Osteoblast (primary cell): ENCODE data around the gene ZMAT5. TPM values are rescaled to one million over a fixed set of nuclear protein-coding genes. Genes with fewer than 3 reads are reported as not detected.
A peak's percentile ranks its signal among the peaks of the same experiment; 100 is the strongest.

Source experiments
- DNase-seq: peaks from one replicate; pipeline ENCODE4 v3.0.0; 2011; ENCODE audit warnings: low spot score, mixed read lengths; ENCODE audit not compliant: insufficient read length; ENCODE audit errors: missing footprints
- H2AFZ ChIP-seq: 2 replicates; pipeline ENCODE4 v1.6.0; 2011; ENCODE audit warnings: mild to moderate bottlenecking, low read length
- H3K27ac ChIP-seq: 2 replicates; pipeline ENCODE4 v1.5.1; 2011; ENCODE audit warnings: mild to moderate bottlenecking, low read depth, low read length, moderate library complexity
- H3K27me3 ChIP-seq: 2 replicates; pipeline ENCODE4 v1.6.0; 2012; ENCODE audit warnings: mild to moderate bottlenecking, control low read depth, inconsistent platforms, low read length, moderate library complexity; ENCODE audit not compliant: insufficient read depth
- H3K36me3 ChIP-seq: 2 replicates; pipeline ENCODE4 v1.5.1; 2011; ENCODE audit warnings: mild to moderate bottlenecking, low read length, control low read depth, moderate library complexity; ENCODE audit not compliant: insufficient read depth
- H3K4me1 ChIP-seq: 2 replicates; pipeline ENCODE4 v1.5.1; 2011; ENCODE audit warnings: mild to moderate bottlenecking, low read length, control low read depth, moderate library complexity; ENCODE audit not compliant: insufficient read depth
- H3K4me2 ChIP-seq: 2 replicates; pipeline ENCODE4 v1.6.0; 2011; ENCODE audit warnings: mild to moderate bottlenecking, low read length; ENCODE audit not compliant: insufficient read depth
- H3K4me3 ChIP-seq: fragments of 200-600 bp; sonication (generic); 3 replicates; pipeline ENCODE4 v1.5.1; 2012; ENCODE audit warnings: mild to moderate bottlenecking, low read length, inconsistent platforms; ENCODE audit not compliant: insufficient read depth
- H3K79me2 ChIP-seq: 2 replicates; pipeline ENCODE4 v1.6.0; 2012; ENCODE audit warnings: mild to moderate bottlenecking, low read length, control low read depth, inconsistent platforms; ENCODE audit not compliant: insufficient read depth
- H3K9me3 ChIP-seq: 2 replicates; pipeline ENCODE4 v1.5.1; 2011; ENCODE audit warnings: low read depth, low read length, control low read depth
- H4K20me1 ChIP-seq: 2 replicates; pipeline ENCODE4 v1.6.0; 2012; ENCODE audit warnings: mild to moderate bottlenecking, low read length, control low read depth; ENCODE audit not compliant: insufficient read depth
- total RNA-seq: library from RNA; depleted of rRNA; stranded (reverse); fragments of >200 nt; gene quantifications from 2 replicates; pipeline ENCODE4 v1.2.3, GENCODE V29; 2012
- TF ChIP-seq, protein P1 (sequence below): IDR thresholded peaks from 2 replicates; pipeline ENCODE4 v1.5.1; 2011; ENCODE audit warnings: mild to moderate bottlenecking, low read depth, low read length, moderate library complexity; ENCODE audit errors: extremely low read depth

ZMAT5 gene
- total RNA-seq, 1 donor, result 15.6 TPM

DNA sequence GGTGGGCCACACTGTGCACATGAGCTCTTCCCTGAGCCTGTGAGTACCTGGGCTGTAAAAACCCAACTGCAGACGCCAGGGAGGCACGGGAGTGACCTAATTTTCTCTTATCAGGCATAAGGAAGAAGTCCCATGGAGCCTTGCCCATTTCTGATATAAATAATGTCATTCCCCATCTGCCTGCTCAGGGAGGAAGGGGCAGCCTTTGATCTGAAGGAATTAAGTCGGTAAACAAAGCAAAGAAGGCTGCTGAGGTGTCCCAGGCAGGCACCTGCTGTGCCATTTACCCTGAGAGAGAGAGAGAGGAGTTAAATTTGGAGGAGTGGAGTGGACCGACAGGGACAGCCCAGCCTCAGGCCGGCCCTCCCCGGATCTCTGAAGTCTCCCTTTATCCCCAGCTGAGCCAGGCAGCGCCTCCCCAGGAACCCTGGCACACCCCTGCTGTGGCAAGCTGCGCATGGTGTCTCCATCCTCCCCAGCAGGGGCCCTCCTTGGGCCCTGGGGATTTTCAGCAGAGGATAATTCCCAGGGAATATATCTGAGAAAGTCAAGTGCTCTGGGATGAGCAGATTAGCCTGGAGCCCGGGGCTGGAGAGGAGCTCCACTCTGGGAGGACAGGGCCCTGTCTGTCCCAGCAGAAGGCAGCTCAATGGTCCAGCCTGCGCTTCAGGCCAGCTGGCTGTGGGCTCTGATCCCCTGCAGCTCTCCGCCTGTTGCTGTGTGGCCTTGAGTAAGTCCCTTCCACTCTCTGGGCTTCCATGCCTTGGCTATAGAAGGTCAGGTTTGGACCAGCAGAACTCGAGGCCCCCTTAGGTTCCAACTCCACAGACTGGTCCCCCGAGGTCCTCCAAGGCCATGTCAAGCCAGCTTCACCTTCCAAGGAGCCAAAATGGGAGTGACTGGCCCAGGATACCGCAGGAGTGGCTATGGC, 64.5 kb downstream of the ZMAT5 start:
- peaks cover 13% of the 10 kb centered on the region for H3K27me3 ChIP-seq
- H2AFZ ChIP-seq, result no peak overlapping the region
- TF ChIP-seq, protein P1, sequence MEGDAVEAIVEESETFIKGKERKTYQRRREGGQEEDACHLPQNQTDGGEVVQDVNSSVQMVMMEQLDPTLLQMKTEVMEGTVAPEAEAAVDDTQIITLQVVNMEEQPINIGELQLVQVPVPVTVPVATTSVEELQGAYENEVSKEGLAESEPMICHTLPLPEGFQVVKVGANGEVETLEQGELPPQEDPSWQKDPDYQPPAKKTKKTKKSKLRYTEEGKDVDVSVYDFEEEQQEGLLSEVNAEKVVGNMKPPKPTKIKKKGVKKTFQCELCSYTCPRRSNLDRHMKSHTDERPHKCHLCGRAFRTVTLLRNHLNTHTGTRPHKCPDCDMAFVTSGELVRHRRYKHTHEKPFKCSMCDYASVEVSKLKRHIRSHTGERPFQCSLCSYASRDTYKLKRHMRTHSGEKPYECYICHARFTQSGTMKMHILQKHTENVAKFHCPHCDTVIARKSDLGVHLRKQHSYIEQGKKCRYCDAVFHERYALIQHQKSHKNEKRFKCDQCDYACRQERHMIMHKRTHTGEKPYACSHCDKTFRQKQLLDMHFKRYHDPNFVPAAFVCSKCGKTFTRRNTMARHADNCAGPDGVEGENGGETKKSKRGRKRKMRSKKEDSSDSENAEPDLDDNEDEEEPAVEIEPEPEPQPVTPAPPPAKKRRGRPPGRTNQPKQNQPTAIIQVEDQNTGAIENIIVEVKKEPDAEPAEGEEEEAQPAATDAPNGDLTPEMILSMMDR, result no peak

DNA sequence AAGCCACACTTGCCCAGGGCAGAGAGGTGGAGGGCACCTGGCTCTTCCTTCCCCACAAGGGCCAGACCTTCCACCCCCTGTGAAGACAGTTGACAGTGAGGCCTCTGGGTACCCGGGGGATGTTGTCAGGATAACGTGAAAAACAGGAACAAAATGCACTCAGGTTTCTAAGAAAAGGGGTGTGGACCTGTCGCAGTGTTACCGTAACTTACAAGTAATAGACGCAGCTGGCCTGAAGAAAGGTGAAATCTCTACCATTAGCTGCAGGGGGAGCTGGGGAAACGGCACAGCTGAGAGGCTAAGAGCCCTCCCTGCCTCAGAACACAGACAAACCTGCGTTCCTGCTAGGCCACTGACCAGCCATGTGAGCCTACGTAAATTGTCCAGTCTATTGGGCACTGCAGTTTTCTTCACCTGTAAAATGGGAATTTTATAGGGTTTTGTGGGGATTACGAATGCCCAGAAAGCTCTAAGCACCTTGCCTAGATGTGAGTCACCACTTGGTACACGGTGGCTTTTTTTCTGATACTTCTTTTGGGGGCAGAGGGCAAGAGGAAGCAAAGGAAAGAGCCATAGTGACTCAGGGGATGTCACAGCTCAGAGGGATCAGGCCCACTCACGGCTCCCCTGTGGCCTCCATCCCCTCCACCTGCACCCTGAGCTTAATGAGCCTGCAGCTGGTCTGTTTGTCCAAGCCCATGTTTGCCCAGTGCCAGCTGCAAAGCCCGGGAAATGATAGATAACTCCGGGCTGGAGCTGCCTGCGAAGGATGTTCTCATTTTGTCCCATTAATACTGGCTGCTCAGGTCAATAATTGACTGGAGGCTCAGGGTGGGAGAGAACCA, 65.4 kb downstream of the ZMAT5 start:
- Histone ChIP-seq H3K27me3 (peaks cover 13% of the 10 kb centered on the region), H3K9me3 (no peaks in the 10 kb centered on the region), H2AFZ (no peak overlapping the region), H3K4me2 (no peak overlapping the region), H3K36me3 (peaks cover 5% of the 10 kb centered on the region), H3K4me1 (peaks cover 23% of the 10 kb centered on the region), H3K4me3 (no peak overlapping the region), H3K79me2 (no peaks in the 10 kb centered on the region), H4K20me1 (peaks cover 9% of the 10 kb centered on the region), H3K27ac (no peak overlapping the region)
- DNase-seq, result peak; percentile 65
- TF ChIP-seq, protein P1, result peak; percentile 14

More for the DNA sequence above, 64.5 kb downstream of the ZMAT5 start:
- Histone ChIP-seq H3K4me1 (peaks cover 23% of the 10 kb centered on the region), H3K36me3 (peaks cover under 1% of the 10 kb centered on the region), H4K20me1 (peaks cover 9% of the 10 kb centered on the region), H3K79me2 (no peaks in the 10 kb centered on the region), H3K9me3 (no peaks in the 10 kb centered on the region), H3K27ac (no peak overlapping the region), H3K4me2 (no peak overlapping the region), H3K4me3 (no peak overlapping the region)
- peak; percentile 87 for DNase-seq

DNA sequence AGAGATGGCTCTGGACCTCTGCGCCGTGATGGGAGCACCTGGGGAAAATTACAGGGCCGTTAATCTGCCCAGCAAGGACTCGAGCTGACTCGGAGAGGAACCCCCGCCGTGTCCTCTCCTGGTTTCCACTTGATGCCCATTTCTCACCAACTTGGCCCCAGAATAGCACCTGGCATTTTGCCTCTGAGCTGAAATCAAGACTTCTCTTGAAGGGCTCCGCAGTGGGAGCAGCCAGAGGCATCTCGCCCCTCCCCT, 66.0 kb downstream of the ZMAT5 start:
- peaks cover 13% of the 10 kb centered on the region for H3K27me3 ChIP-seq
- H4K20me1 ChIP-seq, result peaks cover 9% of the 10 kb centered on the region
- H3K4me1 ChIP-seq, result peaks cover 23% of the 10 kb centered on the region
- H3K9me3 ChIP-seq, result no peaks in the 10 kb centered on the region
- H3K36me3 ChIP-seq, result peaks cover 9% of the 10 kb centered on the region
- H3K79me2 ChIP-seq, result no peaks in the 10 kb centered on the region
- TF ChIP-seq, protein P1, result no peak
- no peak overlapping the region for H2AFZ ChIP-seq
- peak overlapping the region; percentile 66 for H3K4me2 ChIP-seq
- DNase-seq, result no peak
- H3K4me3 ChIP-seq, result no peak overlapping the region
- no peak overlapping the region for H3K27ac ChIP-seq
